Brain microvascular endothelial cell (primary cell): ENCODE measurements around the gene ECHDC3.

Experiments
- DNase-seq: peaks from one replicate; pipeline ENCODE4 v3.0.0-alpha.2; 2020
- H3K27ac ChIP-seq: fragments of 250-450 bp; sonication (Bioruptor Pico); 2 replicates; pipeline ENCODE4 v1.5.1; 2020; ENCODE audit warnings: mild to moderate bottlenecking, moderate library complexity
- H3K27me3 ChIP-seq: fragments of 250-450 bp; sonication (Bioruptor Pico); replicated peaks from 2 replicates; pipeline ENCODE4 v1.5.1; 2020; ENCODE audit warnings: mild to moderate bottlenecking
- H3K36me3 ChIP-seq: fragments of 250-450 bp; sonication (Bioruptor Pico); replicated peaks from 2 replicates; pipeline ENCODE4 v1.5.1; 2020; ENCODE audit warnings: mild to moderate bottlenecking
- H3K4me3 ChIP-seq: 2 replicates; pipeline ENCODE4 v1.5.1; 2011; ENCODE audit warnings: low read depth, mild to moderate bottlenecking, control low read depth, low read length, moderate library complexity
- CTCF ChIP-seq: IDR thresholded peaks from 2 replicates; pipeline ENCODE4 v1.5.1; 2011; ENCODE audit warnings: low read depth, mild to moderate bottlenecking, moderate library complexity, low read length, control low read depth, inconsistent platforms; ENCODE audit errors: missing control alignments
- in situ Hi-C: cut with HindIII; loops from 2 replicates; pipeline ENCODE4 v1.10.0; 2017; ENCODE audit warnings: low sequenced_read_pairs, low pct_ligation_motif_present

Gene ECHDC3

DNA sequence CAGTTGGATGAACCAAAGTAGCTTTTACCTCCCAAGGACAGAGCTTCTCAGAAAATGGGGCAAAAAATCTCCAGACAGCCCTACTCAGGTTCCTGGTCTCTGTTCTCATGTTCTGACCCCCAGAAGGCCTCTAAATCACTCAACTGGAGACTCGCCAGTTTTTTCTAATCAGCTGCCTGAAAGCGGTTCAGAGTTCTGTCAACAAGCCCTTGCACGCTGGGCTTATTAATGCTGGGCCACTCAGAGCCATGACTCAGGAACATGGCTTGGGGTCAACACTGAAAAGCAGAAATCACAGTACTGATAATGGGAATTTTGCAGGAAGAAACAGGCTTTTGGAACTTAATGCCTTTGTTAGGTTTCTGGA lies 15.3 kb downstream of the ECHDC3 start:
- TF ChIP-seq CTCF: no peak
- Histone ChIP-seq H3K36me3 (no peaks in the 10 kb centered on the region), H3K4me3 (no peak overlapping the region), H3K27ac (peak overlapping the region; percentile 97), H3K27me3 (no peaks in the 10 kb centered on the region)
- in situ Hi-C loops: loop anchor here (25.0 kb wide), 1 partner anchor 245 kb away; no protein-coding TSS in a partner anchor
- DNase-seq: peak; percentile 97

DNA sequence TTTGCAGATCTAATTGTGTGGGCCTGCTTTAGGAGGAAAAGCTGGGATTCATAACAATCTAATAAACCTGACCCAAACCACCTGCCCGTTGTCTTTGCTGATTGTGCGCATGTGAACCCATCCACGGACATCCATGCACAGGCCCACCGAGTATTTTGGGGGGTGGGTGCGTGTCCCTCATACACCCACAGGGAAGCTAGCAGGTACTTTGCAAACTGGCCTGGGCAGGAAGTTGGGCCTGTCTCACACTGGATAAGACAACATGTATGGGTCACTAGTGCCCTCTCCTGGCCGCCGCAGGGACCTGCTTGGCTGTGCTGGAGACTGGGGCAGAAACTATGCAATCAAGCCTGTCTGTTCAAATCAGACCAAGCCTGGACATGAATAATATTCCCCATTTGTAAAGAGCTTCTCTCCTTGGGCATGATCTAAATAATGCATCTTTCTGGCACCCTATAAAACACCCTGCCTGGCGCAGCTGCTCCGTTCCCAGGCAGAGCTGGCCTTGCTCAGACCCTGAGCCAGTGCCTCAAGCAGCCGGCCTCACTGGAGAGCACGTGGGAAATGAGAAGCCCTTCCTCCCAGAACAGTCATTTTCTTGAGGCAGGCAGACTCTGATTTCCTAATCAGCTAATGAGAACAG lies 15.8 kb downstream of the ECHDC3 start:
- Histone ChIP-seq H3K36me3 (no peaks in the 10 kb centered on the region), H3K27me3 (no peaks in the 10 kb centered on the region), H3K27ac (peak overlapping the region; percentile 97), H3K4me3 (no peak overlapping the region)
- peak; percentile 89 for DNase-seq
- TF ChIP-seq CTCF: peak; percentile 98
- in situ Hi-C loops: loop anchor here (25.0 kb wide), 1 partner anchor 246 kb away; no protein-coding TSS in a partner anchor

DNA sequence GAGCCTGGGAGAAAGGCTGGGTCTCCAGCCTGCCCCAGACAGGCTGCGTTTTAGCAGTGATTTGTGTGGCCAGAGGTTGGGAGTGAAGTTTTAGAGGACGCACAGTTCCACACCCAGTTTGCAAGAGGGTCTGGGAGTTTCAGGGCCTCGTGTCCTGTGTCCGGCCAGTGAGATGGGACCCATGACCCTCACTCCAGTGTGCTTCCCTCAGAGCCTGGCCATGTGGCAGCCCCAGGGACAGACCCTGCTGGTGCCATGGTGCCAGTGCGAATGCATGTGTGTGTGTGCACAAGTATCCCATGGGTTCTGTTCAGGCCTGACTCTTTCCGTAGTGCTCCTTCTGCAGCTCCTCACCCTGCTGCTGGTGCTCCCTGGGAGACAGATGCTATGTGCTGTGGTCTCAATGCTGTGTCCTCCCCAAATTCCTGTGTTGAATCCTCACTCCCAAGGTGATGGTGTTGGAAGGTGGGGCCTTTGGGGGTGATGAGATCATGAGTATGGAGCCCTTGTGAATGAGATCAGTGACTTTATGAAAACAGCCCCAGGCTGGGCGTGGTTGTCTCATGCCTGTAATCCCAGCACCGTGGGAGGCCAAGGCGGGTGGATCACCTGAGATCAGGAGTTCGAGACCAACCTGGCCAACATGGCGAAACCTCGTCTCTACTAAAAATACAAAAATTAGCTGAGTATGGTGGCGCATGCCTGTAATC lies 16.5 kb downstream of the ECHDC3 start:
- DNase-seq: no peak
- peak overlapping the region; percentile 97 for H3K27ac ChIP-seq
- H3K36me3 ChIP-seq: no peaks in the 10 kb centered on the region
- H3K27me3 ChIP-seq: no peaks in the 10 kb centered on the region
- in situ Hi-C loops: loop anchor here (25.0 kb wide), 1 partner anchor 246 kb away; no protein-coding TSS in a partner anchor
- H3K4me3 ChIP-seq: no peak overlapping the region
- TF ChIP-seq CTCF: no peak

- Histone ChIP-seq H3K4me3 (no peak overlapping the region), H3K27me3 (no peaks in the 10 kb centered on the region), H3K27ac (no peak overlapping the region), H3K36me3 (no peaks in the 10 kb centered on the region)
- DNase-seq: no peak
- no peak for TF ChIP-seq CTCF
- in situ Hi-C loops: loop anchor here (25.0 kb wide), 1 partner anchor 247 kb away; no protein-coding TSS in a partner anchor
These were observed 17.2 kb downstream of the ECHDC3 start for GRCh38 chr10:11759347-11759746.

- no peak for DNase-seq
- H3K27me3 ChIP-seq: no peaks in the 10 kb centered on the region
- in situ Hi-C loops: loop anchor here (25.0 kb wide), 1 partner anchor 248 kb away; no protein-coding TSS in a partner anchor
- no peak overlapping the region for H3K27ac ChIP-seq
- no peaks in the 10 kb centered on the region for H3K36me3 ChIP-seq
- H3K4me3 ChIP-seq: no peak overlapping the region
- no peak for TF ChIP-seq CTCF
These were observed 18.0 kb downstream of the ECHDC3 start for GRCh38 chr10:11760151-11760550.
